ENCODE results near the gene ASF1B.
"Not testable (repeated sequence)": the region's sequence is repeated elsewhere in the genome, so short reads cannot be mapped to it uniquely, and the experiment has no call there.

The ASF1B gene

DNA sequence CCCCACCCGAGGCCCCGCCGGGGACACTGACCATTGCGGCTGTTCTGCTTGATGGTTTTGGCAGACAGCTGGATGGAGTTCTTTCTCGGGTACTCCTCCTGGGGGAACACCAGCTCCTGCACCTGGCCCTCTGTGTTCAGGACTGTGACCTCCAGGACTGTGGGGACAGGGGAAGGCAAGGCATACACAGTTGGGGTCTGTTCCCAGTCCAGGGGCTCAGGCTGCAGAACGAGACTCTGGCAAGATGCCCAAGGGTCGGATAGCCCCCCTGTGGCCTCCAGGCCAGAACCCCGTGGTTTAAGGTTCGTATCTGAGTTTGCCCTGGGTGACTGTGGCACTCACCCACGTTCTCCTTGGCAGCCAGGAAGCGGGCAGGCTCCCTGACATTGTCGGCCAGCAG, 22.7 kb upstream of the ASF1B start:
- DNase-seq (ENCODE audit: low spot score) = no peak

DNA sequence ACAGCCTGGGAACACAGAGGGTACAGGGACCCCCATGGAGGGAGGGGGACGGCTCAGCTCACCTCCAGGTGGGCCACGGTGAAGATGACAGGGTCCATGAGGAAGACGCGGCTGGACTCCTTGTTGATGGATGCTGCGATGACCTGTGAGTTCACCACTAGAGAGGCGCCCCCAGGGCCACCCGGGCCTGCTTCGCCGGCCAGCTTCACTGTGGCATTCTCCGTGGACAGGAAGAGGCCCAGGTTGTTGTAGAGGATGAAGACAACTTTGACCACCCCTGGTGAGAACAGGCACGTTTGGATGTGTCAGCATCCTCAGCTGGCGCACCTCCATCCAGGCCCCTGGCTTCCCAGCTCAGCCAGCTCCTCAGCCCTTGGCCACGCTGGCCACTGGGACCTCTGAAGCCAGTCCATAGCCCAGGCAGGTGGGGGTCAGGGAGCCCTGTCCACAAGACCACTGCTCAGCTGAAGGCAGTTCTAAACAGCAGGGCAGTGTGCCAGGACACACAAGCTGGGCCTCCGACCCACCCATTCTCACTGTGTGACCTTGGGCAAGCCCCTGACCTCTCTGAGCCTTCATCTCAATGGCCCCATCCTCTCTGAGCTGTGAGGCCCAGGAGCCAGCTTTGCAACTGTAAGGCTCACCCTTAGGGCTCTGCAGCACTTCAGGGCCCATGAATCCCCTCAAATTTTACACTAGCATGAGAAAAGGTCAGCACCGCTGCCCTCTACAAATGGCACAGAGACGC, 22.1 kb upstream of the ASF1B start:
- no peak for DNase-seq (ENCODE audit: low spot score)

DNA sequence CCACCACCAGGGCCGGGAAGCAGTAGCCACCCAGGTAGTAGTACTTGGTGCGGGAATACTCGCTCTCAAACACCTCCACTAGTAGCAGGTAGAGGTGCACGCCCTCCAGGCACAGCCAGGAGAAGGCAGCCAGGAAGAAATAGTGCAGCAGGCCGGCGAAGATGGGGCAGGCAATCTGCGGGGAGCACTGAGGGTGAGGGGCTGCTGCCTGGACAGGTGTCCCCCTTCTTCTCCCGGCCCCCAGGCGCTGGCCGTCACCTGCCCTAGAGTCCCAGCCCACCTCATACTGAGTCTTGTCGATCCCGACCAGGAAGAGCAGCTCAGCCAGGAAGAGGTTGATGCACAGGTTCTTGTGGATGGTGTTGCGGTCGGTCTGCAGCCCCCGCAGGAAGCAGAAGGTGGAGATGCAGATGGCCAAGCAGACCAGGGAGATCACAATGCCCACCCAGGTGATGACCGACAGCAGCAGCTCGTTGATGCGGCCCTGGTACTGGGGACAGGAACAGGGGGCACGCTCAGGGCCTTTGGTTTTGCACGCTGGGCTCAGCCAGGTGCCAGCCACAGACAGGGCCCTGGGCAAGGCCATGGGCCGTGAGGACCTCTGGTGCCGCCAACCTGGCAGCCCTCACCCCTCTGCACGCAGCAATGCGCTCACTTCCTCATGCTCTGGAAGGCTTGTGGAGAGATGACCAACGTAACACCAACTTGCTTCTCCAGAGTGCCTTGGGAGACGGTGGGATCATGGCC, 20.8 kb upstream of the ASF1B start:
- DNase-seq (ENCODE audit: low spot score) = no peak

DNA sequence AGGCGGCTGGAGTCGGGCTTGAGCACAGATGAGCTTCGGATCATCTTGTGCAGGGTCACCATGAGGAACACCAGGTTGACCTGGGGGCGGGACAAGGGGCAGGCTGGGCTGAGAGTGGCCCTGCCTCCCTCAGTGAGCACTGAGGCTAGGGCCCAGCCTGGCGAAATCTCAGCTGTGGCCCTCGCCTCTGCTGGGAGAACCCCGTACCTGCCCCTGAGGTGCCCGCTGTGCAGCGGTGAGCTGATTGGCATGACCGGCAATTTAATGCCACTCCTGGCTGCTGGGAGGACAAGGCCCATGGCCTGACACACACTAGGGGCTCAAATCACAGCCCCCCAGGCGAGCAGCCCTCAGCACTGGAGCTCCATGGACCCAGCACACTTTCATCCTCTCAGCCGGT, 19.7 kb upstream of the ASF1B start:
- DNase-seq (ENCODE audit: low spot score) = no peak

DNA sequence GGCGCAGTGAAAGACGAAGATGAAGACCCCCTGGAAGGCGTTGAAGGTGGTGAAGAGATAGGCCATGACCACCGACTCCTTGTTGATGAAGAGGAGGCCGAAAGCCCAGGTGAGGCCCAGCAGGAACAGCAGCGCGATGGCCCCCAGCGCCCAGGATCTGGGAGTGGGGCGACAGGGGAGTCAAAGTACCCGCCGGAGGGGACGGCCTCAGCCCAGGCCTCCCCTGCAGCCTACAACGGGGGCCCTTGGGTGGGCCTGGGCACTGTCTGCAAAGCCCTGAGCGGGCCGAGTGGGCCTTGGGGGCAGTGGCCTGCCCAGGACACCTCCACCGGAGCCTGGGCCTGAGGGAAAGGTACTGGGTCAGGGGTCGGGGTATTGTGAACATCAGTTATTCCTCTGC, 19.0 kb upstream of the ASF1B start:
- no peak for DNase-seq (ENCODE audit: low spot score)

DNA sequence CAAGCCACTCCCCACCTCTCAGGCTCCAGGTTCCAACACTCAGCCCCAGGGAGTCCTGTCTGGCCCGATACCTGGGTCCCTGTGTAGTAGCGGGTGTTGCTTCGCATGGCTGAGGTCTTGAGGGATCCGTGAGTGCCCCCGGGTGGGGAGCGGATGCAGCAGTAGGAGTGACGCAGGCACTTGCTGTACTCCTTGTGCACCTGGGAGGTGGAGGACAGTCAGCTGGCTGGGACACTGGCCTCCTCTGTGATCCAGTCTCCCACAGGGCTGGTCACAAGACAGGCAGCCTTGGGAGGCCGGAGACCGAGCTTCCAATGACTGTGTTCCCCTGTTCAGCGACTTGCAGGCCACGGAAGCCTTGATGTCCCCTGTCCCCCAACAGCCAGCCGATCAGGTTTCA, 16.3 kb upstream of the ASF1B start:
- no peak for DNase-seq (ENCODE audit: low spot score)

DNA sequence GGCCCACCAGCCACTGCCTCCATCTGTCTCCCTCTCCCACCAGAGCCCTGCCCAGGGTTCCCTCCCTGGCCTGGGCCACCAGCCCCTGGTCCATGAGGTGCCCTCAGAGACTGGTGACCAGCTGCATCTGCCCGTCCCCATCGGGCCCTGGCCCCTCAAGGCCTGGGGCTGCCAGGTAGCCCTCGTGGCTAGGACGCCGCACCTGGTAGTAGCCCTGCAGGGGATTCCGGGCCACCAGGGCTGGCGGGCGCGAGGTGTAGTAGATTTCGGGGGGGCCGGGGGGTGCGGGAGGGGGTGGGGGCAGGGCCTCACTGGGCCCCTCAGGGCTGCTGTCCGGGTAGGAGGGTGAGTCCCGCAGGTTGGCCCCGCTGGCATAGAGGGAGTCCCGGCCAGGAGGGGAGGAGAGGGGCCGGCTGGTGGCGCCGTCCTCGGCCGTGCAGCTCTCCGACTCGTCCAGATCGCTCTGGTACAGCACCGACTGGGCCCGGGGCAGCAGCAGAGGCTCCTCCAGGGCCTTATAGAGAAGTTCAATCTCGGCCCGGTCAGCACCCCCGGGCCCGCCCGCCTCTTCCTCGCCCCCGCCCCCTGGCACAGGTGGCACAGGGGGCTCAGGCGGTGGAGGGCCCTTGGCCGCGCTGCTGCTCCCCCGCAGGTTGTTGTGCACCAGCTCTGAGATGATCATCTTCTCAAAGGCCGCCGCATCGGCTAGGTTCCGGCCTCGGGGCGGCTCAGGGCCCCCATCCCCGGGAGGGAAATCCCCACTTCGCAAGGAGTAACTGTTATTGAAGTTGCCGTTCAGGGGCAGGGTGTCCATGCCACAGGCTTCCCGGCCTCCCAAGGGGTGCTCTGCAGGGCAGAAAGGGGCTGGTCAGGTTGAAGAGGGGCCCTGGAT, 14.6 kb upstream of the ASF1B start:
- no peak for DNase-seq (ENCODE audit: low spot score)

DNA sequence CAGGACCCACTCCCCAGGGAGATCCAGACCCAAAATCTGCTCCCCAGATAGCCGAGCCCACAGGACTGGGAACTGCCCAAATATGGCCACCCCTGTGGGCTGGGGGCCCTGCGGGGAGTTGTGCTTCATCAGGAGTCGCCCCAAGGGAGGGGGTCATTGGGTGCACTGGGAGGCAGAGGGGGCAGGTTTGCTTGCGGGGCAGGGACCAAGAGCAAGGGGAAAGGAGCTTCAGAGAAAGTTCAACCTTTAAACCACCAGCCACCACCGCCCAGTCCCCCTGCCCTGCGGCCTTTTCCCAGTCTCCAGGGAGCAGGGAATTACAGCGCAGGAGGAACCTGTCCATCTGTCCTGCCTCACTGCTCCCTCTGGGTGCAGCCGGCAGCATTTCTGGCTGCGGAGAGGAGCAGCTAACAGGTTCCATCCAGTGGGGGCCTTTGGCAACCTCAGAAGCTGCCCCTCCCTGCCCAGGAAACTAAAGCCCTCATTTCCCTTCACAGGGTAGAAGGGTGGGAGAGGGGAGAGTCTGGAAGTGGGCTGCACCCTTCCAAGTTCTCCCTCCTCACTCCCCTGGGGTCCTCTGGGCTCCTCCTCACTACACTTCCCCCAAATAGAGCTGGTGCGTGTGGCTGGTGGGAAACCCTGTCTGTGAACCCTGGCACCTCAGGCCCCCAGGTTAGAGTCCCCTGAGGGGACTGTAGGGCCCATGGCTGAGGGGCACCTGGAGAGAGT, 13.8 kb upstream of the ASF1B start:
- DNase-seq (ENCODE audit: low spot score) = no peak

DNA sequence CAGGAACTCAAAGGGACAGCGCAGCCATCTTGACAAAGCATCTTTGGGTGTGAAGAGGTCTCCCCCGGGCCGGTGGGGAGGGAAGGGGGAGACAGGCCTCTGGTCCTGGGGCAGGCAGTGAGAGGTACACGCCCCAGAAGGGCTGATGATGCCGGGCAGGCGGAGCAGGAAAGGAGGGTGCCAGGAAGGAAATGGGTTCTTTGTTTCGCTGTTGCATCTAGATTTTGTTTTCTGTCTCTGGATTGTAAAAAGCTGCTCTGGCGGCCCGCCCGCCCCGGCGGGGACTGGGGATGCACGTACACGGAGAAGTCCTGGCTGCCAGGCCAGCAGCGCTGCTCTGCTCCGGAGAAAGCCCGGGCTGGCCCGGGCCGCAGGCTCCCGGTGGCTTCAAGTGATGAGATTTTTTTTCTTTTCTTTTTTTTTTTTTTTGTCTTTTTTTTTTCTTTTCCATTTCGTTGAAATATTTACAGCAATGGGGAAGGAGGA, 13.2 kb upstream of the ASF1B start:
- peak; percentile 89 for DNase-seq (ENCODE audit: low spot score)

DNA sequence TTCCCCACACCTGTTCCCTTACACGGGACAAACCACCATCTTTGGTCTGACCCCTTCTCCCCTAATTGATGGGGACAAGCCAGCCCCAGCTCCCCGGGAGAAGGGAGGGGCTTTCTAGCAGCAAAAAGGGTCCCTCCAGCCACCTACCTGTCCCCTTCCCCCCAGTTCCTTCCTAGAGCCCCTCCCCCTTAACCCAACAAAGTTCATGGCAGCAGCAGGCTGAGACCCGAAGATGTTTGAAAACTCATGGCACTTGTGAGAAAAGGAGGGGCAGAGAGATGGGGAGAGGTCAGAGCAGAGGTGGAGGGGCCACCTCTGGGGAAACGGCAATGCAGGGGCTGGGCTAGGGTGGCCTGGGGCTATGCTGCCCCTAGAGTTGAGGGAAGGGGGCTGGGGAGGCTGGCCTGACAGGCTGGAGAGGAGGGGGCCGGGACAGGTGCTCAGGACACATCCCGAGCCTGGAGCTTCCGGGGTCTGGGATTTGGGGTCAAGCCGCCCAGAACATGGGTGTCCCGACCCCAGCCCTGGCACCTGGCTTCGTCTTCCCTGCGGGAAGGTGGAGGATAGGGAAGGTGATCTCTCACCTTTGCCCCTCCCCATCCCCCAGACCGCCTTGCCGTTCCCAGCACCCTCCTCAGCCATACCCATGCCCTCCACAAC, 12.5 kb upstream of the ASF1B start:
- DNase-seq (ENCODE audit: low spot score) = no peak

DNA sequence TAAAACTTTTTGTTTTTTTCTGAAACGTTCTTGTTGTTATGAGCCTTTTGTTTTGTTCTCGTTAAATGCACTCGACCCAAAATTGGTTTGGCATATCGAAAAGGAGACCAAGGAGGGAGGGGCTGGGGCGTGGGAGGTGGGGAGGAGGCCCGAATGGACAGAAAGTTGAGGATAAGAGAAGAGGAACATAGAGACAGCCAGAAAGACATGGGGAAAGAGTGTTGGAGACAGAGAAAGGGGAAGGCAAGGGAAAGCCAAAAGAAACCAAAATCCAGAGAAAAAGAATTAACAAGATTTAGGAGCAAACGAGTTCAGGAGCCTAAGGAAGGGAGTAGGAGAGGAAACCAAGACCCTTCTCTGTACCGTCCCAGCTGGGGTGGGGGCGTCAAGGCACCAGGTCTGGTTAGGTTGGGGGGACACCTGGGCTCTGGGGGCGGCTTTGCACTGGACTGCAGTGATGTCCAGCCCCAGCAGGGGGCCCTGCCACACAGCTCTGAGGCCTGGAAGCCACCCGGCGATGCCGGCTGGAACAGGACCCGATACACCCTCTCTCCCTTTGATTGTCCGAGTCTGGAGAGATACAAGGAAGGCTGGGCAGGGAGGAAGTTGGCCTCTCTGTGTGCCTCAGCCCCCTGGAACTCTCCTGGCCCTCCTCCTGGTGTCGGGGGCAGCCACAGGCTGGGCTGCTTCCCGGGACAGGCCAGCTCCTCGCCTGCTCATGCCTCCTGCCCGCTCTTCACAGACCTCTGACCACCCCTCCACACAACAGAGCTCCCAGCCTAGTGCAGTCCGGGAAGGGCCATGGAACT, 11.6 kb upstream of the ASF1B start:
- peak; percentile 87 for DNase-seq (ENCODE audit: low spot score)

DNA sequence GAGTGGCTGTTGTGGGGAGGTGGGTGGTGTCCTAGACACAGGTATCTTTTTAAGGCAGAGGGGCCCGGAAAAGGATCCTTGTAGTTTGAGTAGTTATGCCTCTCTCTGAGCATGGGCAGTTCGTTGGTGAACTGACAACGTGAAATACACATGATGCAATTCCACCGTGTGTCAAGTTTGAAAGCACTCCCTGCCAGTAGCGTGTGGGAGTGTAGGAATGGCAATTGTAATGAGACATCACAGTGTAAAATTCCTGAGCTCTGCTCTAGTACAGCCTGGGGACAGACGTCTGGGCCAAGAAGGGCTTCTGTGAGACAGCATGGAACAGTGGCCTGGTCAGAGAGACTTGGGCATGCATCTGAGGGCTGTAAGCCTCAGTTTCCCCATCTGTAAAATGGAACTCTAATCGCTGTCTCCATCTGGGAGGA, 10.4 kb upstream of the ASF1B start:
- no peak for DNase-seq (ENCODE audit: low spot score)

DNA sequence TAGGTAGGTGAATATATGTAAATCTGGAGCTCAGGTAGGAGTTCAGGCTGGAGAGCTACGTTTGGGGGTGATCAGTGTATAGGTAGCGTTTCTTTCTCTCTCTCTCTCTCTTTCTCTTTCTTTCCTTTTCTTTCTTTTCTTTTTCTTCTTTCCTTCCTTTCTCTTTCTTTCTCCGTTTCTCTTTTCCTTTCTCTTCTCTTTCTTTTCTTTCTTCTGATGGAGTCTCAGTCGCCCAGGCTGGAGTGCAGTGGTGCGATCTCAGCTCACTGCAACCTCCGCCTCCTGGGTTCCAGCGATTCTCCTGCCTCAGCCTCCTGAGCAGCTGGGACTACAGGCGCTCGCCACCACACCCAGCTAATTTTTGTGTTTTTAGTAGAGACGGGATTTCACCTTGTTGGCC, 9.8 kb upstream of the ASF1B start:
- not testable (repeated sequence) for DNase-seq (ENCODE audit: low spot score)

DNA sequence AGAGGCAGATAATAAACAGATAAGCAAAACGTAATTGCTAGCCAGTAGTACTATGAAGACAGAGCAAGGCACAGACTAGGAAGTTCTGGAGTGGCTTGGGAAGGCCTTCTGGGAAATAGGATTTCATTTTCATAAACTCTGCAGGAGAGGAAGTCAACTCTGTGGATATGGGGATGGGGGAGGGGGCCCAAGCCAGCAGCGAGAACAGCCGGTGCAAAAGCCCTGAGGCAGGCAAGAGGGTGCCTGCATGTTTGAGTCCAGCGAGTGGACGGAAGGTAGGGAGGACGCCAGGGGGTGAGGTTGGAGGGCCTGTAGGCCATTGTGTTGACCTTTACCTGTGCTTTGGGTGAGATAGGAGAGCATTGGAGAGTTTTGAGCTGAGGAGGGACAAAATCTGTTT, 9.0 kb upstream of the ASF1B start:
- no peak for DNase-seq (ENCODE audit: low spot score)

DNA sequence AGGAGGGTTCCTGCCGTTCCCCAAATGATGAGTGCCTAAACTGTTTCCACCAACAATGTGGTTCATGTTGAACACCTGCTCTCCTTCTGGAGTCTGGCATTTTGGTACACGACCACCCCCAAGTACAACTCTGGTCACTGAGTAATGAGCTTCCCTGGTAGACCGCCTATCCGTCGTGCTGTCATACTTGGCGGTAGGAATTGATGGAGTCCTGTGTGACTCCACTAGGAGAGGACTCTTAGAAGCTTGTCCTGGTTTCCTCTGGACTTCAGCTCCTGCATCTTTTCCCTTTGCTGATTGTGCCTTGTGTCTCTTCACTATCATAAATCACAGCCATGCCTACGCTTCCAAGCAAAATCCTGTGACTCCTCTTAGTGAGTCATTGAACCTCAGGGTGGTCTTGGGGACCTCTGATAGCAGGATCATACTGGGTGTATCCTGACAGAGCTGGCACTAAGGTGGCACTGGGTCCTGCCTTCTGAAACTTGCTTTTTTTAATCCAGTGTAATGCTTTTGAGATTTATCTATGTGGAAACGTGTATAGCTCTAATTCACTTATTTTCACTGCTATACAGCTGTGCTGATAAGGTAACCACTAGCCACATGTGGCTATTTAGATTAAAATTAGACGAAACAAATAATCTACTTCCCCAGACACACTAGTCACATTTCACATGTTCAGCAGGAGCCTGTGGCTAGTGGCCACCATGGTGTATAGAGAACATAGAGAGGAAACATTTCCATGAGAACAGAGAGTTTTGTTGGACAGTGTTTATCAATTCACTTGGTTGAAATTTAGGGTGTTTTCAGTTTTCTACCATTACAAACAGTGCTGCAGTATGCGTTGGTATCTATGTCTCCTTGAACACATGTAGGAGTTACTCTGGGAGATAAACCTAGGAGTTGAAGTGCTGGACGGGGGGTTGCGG, 6.1 kb upstream of the ASF1B start:
- no peak for DNase-seq (ENCODE audit: low spot score)

DNA sequence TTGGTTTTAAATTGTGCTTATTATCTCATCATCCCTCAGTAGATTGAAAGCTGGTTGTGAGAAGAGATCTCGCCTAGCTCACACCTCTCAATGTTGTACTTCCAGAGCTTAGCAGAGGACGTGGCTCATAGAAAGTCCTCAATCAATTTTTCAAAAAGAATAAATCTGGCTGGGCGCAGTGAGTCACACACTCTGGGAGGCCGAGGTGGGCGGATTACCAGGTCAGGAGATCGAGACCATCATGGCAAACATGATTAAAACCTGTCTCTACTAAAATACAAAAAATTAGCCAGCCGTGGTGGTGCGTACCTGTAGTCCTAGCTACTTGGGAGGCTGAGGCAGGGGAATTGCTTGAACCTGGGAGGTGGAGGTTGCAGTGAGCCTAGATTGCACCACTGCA, 4.7 kb upstream of the ASF1B start:
- DNase-seq (ENCODE audit: low spot score) = no peak

DNA sequence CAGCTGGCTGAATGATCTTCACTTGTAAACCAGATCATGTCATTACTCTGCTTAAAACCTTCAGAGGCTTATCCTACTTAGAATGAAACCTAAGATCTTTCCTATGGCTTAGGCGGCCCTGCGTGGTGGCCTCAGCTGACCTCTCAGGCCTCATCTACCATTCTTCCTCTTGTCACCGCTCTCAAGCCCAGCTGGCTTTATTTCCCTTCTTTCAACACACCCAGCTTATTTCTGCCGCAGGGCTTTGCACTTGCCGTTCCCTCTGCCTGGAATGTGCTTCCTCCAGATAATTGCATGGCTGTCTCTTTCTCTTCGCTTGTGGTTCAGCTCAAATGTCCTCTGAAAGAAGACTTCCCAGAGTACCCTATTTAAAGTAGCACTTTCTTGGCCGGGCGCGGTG, 3.6 kb upstream of the ASF1B start:
- DNase-seq (ENCODE audit: low spot score) = no peak

DNA sequence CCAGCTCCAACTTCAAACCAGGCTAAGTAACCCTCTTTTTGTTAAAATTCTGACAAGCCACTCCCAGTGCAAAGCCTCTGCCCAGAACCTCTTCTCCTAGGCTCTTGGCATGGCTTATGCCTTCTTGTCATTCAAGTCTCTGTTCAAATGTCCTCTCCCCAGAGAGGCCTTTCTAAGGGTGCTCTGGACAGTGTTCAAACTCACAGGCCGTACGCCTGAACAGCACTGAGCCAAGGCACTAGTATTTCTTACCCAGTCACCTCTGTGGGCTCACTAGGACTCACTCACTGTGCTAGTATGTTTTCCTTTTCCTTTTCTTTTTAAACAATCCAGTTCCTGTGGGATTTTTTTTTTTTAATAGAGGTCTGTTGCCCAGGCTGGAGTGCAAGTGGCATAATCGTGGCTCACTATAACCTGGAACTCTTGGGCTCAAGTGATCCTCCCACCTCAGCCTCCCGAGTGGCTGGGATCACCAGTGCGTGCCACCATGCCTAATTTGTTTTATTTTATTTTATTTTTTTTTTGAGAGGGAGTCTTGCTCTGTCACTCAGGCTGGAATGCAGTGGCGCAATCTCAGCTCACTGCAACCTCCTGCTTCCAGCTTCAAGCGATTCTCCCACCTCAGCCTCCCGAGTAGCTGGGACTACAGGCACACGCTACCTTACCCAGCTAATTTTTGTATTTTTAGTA, 2.3 kb upstream of the ASF1B start:
- DNase-seq (ENCODE audit: low spot score) = no peak
